Activated B cell treated with CpG ODN at 0.5 μM for 24 hours (primary cell): ENCODE measurements around the gene GPNMB. TPM values are rescaled to one million over a fixed set of nuclear protein-coding genes. Genes with fewer than 3 reads are reported as not detected.

Experiments used
- ATAC-seq: fragments of 200-7000 bp; cut with Tn5 transposase; one replicate; pipeline ENCODE4 v1.10.0; 2021; ENCODE audit warnings: low read depth, mild to moderate bottlenecking, moderate library complexity
- CTCF ChIA-PET: fragments of 350-600 bp; sonication (Branson Sonifier 250); formaldehyde crosslinking; loops from one replicate; lab custom pipeline; 2021; ENCODE audit warnings: antibody characterized with exemption; lab: Charles Lee
- POLR2A ChIA-PET: fragments of 350-600 bp; sonication (Branson Sonifier 250); formaldehyde crosslinking; loops from one replicate; lab custom pipeline; 2021; ENCODE audit warnings: antibody characterized with exemption; lab: Charles Lee
- DNase-seq: peaks from one replicate; pipeline ENCODE4 v3.0.0; 2022
- H3K27ac Mint-ChIP-seq: one replicate; pipeline ENCODE4 v1.8.0; 2020; ENCODE audit warnings: mixed read lengths
- H3K27me3 Mint-ChIP-seq: one replicate; pipeline ENCODE4 v1.8.0; 2021; ENCODE audit warnings: mixed read lengths
- H3K36me3 Mint-ChIP-seq: one replicate; pipeline ENCODE4 v1.8.0; 2021; ENCODE audit warnings: low read depth, mixed read lengths
- H3K4me1 Mint-ChIP-seq: one replicate; pipeline ENCODE4 v1.8.0; 2021; ENCODE audit warnings: mixed read lengths
- H3K4me3 Mint-ChIP-seq: one replicate; pipeline ENCODE4 v1.8.0; 2020; ENCODE audit warnings: mild to moderate bottlenecking, mixed read lengths
- H3K9me3 Mint-ChIP-seq: one replicate; pipeline ENCODE4 v1.8.0; 2020; ENCODE audit warnings: mixed read lengths
- intact Hi-C: fragments of 100-400 bp; cut with micrococcal nuclease; formaldehyde crosslinking; loops from one replicate; pipeline ENCODE4 v1.15.1; 2024
- total RNA-seq: library from RNA; stranded (reverse); gene quantifications from 2 replicates; pipeline ENCODE4 v1.2.3, GENCODE V29; 2022
- TF ChIP-seq, protein P1 (sequence below): fragments of 200-600 bp; IDR thresholded peaks from one replicate; pipeline ENCODE4 v1.8.0; 2022; ENCODE audit warnings: antibody characterized with exemption, mild to moderate bottlenecking

Gene GPNMB
- total RNA-seq, 1 donor from 2014 or later, result 1.1 TPM

DNA sequence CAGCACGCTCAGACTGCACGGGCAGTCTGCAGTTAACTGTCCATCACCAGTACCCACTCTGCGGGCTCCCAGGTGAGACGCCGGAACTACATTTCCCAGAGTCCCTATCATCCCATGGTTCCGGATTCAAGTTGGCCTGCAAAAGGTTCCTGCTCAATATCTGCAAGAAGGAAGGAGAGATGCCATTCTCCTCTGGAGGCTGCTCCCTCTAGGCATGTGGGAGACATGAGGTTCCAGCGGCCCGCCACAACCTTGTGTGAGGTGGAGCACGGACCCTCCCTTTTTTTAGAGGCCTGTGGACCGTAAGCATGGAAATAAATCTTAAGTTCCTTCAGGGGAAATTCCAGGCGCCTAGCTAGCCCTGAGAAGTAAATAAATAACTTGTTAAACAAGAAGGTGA, 35.0 kb upstream of the GPNMB start:
- Mint-ChIP-seq H3K9me3 (no peaks in the 10 kb centered on the region), H3K4me1 (no peaks in the 10 kb centered on the region), H3K36me3 (no peaks in the 10 kb centered on the region), H3K27me3 (peaks cover 26% of the 10 kb centered on the region), H3K27ac (no peak overlapping the region), H3K4me3 (no peak overlapping the region)
- ATAC-seq (no peak), DNase-seq (no peak)
- TF ChIP-seq, protein P1, sequence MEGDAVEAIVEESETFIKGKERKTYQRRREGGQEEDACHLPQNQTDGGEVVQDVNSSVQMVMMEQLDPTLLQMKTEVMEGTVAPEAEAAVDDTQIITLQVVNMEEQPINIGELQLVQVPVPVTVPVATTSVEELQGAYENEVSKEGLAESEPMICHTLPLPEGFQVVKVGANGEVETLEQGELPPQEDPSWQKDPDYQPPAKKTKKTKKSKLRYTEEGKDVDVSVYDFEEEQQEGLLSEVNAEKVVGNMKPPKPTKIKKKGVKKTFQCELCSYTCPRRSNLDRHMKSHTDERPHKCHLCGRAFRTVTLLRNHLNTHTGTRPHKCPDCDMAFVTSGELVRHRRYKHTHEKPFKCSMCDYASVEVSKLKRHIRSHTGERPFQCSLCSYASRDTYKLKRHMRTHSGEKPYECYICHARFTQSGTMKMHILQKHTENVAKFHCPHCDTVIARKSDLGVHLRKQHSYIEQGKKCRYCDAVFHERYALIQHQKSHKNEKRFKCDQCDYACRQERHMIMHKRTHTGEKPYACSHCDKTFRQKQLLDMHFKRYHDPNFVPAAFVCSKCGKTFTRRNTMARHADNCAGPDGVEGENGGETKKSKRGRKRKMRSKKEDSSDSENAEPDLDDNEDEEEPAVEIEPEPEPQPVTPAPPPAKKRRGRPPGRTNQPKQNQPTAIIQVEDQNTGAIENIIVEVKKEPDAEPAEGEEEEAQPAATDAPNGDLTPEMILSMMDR, result no peak
- intact Hi-C loops, result no loop called here
- POLR2A ChIA-PET, result no interaction called here
- CTCF ChIA-PET, result no interaction called here

GRCh38 chr7:23212395-23212794, 34.2 kb upstream of the GPNMB start:
- DNase-seq (no peak), ATAC-seq (no peak)
- Mint-ChIP-seq H3K4me1 (no peaks in the 10 kb centered on the region), H3K4me3 (no peak overlapping the region), H3K36me3 (no peaks in the 10 kb centered on the region), H3K27ac (no peak overlapping the region), H3K9me3 (no peaks in the 10 kb centered on the region), H3K27me3 (peaks cover 21% of the 10 kb centered on the region)
- CTCF ChIA-PET, result no interaction called here
- POLR2A ChIA-PET, result no interaction called here
- TF ChIP-seq, protein P1, result no peak
- intact Hi-C loops, result no loop called here

DNA sequence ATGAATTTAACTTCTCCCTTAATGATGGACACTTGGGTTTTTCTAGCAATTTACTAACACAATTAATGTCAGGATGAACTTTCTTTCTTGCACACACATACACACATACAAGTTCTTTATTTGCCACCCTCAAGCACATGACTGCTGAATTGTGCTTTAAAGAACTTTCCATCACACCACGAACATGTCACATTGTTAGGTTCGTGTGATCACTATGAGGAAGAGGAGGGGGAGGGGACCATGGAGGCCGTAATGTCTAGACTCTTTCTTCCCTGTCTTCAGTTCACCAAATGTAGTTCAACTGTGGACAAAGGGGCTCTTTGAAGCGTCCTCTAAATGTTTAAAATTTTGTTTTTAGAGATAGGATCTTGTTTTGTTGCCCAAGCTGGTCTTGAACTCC, 33.7 kb upstream of the GPNMB start:
- Mint-ChIP-seq H3K4me1 (no peaks in the 10 kb centered on the region), H3K27ac (no peak overlapping the region), H3K36me3 (no peaks in the 10 kb centered on the region), H3K9me3 (no peaks in the 10 kb centered on the region), H3K4me3 (no peak overlapping the region), H3K27me3 (peaks cover 21% of the 10 kb centered on the region)
- ChIA-PET POLR2A (no interaction called here), CTCF (no interaction called here)
- ATAC-seq, result no peak
- intact Hi-C loops, result no loop called here
- no peak for DNase-seq
- TF ChIP-seq, protein P1, result no peak

GRCh38 chr7:23213755-23214154, 32.8 kb upstream of the GPNMB start:
- ATAC-seq (no peak), DNase-seq (no peak)
- Mint-ChIP-seq H3K36me3 (no peaks in the 10 kb centered on the region), H3K9me3 (no peaks in the 10 kb centered on the region), H3K4me1 (no peaks in the 10 kb centered on the region), H3K4me3 (no peak overlapping the region), H3K27ac (no peak overlapping the region), H3K27me3 (peaks cover 18% of the 10 kb centered on the region)
- TF ChIP-seq, protein P1, result no peak
- intact Hi-C loops, result no loop called here
- ChIA-PET CTCF (no interaction called here), POLR2A (no interaction called here)

- DNase-seq, result no peak
- intact Hi-C loops, result no loop called here
- Mint-ChIP-seq H3K4me1 (no peaks in the 10 kb centered on the region), H3K9me3 (no peaks in the 10 kb centered on the region), H3K4me3 (no peak overlapping the region), H3K27me3 (peaks cover 16% of the 10 kb centered on the region), H3K27ac (no peak overlapping the region), H3K36me3 (no peaks in the 10 kb centered on the region)
- CTCF ChIA-PET, result no interaction called here
- ATAC-seq, result no peak
- TF ChIP-seq, protein P1, result no peak
- POLR2A ChIA-PET, result no interaction called here
Measured at GRCh38 chr7:23214423-23214822, 32.2 kb upstream of the GPNMB start.
